NCI-H446 treated with DMSO at 0.1 percent for 48 hours (cell line): ENCODE results near the gene ACO2.

ENCODE experiments used
- DNase-seq: peaks from one replicate; lab custom pipeline; 2025; lab: John Stamatoyannopoulos, UW

ACO2 gene

DNA sequence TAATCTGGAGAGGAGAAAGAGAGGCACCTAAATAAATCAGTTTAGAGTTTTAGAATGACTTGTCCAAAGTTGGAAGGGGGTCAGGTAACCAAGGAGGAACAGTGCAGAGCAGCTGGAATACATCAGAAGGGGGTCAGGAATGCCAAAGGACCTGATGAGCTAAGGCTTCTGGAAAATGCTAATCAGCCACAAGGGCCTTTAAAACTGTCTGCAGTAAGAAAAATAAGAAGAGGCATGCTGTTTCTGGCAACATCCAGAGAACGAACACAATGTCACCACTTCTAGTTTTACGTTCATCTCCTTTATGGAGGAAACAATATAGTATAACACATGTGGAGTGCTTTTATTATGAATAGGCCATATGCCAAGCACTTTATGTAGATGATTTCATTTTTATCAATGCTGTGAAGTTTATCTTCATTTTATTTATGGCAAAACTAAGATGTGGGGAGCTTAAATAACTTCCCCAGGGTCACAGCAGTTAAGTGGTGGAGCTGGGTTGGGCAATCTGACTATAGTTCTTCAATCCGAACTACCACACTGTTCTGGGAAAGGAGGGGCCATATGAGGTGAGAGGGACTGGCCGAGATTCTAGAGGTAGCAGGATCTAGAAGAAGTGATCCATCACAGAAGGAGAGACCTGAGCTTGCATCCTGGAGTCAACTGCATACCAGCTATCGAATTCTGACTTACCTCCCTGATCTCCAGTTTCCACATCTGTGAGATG is 22.6 kb downstream of the ACO2 start:
- no peak for DNase-seq

DNA sequence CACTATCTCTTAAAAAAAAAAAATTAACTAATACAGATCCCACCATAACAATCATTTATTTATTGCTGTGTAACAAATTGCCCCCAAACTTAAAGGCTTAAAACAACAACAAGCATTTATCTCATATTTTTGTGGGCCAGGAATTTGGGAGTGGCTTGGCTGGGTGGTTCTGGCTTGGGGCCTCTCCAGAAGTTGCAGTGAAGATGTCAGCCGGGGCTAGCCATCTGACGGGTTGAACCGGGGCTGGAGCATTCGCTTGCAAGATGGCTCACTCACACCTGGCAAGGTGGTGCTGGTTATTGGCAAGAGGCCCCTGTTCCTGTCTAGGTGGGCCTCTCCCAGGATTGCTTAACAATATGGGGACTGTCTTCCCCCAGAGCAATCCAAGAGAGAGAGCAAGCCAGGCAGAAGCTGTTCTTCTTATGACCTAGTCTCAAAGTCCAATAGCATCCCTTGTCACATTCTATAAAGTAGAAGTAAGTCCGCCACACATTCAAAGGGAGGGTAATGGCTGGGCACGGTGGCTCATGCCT is 29.5 kb downstream of the ACO2 start:
- no peak for DNase-seq

DNA sequence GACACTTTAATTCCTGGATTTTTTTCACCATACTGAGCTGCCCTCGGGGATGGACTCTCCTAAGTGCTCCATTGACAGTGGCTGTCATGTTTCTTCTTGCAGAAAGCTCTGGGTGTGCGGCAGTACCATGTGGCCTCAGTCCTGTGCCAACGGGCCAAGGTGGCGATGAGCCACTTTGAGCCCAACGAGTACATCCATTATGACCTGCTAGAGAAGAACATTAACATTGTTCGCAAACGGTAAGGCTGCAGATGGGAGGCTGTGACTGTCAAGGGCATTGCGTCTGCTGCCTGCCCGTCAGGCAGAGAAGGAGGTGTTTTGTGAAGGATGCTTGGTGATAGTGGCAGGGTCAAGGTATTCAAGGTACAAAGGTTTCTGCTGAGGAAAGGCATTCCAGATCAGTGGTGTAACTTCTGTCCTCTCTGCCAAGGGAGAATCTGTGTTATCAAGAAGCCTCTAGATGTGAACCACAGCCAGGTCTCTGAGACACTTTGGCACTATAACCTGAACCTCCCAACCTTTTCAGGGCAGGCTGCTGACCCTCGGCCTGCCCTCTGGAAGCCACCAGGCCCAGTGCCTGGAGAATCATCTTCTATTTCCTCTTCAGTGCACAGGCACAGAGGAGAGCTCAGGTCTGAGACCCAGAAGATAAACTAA is 30.8 kb downstream of the ACO2 start:
- no peak for DNase-seq

DNA sequence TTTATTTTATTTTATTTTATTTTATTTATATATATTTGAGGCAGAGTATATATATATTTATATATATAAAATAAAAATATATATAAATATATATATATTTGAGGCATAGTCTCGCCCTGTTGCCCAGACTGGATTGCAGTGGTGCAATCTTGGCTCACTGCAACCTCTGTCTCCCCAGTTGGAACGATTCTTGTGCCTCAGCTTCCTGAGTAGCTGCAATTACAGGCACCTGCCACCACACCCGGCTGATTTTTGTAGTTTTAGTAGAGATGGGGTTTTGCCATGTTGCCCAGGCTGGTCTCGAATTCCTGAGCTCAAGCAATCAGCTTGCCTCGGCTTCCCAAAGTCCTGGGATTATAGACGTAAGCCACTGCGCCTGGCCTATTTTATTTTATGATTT is 31.4 kb downstream of the ACO2 start:
- no peak for DNase-seq

DNA sequence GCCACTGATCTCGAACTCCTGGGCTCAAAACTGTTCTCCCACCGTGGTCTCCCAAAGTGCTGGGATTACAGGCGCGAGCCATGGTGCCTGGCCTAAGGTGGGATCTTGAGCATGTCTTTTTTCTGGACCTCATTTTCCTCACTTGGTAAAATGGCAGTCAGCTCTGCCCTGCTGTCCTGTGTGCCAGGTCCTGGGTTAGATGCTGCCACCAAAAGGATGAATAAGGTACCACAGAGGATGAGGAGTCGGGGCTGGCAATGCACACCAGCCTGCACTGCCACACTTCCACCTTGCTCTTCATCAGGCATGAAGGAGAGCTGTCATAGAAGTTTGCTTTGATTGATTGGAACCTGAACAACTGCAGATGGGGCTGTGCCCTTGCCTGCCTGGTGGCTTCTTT is 32.3 kb downstream of the ACO2 start:
- DNase-seq = no peak

DNA sequence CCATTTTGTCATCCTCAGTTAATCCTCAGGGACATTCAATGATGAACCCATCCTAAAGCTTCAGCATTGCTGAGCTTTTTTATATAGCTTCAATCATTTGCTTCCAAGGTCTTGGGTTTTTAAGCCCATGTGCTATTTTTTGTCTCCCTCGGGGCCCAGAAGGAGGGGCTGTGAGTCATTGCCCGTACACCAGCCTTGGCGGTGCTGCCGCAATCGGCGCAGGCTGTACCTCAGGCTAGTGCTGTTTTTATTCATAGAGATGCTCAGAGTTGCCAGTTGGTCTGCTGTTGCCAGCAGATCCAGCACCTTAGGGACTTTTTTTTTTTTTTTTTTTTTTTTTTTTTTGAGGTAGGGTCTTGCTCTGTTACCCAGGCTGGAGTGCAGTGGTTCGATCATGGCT is 35.5 kb downstream of the ACO2 start:
- no peak for DNase-seq

DNA sequence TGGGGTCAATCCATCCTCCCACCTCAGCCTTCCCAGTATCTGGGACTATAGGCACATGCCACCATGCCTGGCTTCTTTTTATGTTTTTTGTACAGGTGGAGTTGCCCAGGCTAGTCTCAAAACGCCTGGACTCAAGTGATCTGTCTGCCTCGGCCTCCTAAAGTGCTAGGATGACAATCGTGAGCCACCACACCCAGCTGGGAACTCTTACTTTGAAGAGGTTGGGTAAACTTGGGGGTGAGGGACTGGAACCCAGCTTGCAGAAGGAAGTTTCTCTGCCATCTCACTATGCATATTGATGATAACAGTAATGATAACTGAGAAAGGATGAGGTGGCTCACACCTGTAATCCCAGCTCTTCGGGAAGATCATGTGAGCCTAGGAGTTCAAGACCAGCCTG is 35.9 kb downstream of the ACO2 start:
- no peak for DNase-seq

DNA sequence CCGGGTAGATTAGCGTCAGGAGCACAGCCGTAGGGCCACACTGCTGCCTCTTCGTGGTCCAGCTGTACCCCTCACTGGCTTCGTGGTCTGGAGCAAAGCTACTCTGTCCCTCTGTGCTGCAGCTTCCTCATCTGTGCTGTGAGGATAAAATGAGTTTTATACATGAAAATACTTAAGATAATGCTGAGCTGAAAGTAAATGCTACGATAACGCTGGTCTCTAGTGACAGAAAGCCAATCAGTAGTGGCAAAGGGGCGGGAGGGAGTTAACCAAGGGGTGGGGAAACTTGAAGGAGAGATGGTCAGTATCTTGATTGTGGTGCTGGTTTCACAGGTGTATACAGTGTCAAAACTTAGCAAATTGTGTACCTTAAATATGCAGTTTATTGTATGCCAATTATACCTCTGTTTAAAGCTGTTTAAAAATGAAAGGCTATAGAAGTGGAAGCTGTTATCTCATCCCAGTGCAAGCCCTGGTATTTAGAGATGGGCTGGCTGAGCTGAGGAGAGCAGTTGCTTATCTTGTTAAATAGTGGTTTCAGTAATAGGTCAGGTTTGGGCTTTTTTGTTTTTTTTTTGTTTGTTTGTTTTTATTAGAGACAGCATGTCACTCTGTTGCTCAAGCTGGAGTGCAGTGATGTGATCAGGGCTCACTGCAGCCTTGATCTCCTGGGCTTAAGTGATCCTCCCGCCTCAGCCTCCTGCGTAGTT is 36.7 kb downstream of the ACO2 start:
- no peak for DNase-seq

DNA sequence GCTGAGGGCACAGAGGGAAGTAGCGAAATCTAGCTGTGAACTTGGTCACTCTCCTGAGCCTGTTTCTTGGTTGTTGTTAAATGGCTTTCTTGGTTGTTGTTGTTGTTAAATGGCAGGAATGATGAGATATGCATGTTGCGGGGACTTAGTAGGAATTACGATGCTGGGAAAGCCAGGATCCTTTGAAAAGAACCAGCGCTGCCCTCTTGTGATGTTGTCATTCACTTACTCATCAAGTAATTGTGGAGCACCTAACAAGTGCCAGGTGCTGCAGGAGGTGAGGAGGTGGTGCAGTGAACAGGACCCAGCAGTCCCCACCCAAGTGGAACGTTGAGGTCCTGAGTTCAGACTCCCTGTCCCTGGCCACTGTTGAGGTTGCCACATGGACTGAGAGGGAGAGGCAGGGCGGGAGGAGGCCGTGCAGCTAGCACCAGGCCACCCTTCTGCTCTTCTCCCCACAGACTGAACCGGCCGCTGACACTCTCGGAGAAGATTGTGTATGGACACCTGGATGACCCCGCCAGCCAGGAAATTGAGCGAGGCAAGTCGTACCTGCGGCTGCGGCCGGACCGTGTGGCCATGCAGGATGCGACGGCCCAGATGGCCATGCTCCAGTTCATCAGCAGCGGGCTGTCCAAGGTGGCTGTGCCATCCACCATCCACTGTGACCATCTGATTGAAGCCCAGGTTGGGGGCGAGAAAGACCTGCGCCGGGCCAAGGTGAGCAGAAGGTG is 38.6 kb downstream of the ACO2 start:
- DNase-seq = no peak

DNA sequence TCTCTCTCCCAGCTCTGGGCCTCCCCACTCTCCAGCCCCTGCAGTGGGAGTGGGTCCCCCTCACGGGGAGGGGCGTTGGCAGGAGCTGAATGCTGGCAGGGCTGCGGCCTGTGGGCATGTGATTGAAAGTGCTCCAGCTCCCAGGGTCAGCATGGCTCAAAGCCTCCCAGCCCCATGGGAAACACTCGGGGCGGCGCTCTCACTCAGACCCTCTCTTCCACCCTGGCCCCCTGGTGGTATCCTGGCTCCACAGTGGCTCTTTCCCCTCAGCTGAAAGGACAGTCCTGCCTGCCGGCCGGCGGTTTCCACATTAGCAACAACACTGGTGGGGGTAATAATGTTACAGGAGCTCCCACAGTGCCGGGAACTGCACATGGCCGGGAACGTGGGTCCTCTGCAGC is 39.9 kb downstream of the ACO2 start:
- DNase-seq = no peak

DNA sequence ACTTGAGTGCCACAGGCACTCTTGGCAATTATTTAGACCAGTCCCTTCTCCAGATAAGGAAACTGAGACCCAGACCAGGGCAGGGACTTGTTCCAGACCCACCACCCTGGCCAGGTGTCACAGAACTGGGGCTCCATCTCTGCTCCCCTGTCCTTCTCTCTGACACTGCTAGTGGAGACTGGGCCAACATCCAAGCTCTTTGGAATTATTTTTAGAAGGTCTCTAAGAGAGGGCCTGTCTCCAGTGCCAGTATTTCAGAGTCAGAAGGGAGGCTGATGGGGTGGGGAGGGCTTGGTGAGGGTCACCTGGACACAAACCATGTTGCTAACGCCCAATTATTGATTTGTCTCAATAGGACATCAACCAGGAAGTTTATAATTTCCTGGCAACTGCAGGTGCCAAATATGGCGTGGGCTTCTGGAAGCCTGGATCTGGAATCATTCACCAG is 42.6 kb downstream of the ACO2 start:
- no peak for DNase-seq

DNA sequence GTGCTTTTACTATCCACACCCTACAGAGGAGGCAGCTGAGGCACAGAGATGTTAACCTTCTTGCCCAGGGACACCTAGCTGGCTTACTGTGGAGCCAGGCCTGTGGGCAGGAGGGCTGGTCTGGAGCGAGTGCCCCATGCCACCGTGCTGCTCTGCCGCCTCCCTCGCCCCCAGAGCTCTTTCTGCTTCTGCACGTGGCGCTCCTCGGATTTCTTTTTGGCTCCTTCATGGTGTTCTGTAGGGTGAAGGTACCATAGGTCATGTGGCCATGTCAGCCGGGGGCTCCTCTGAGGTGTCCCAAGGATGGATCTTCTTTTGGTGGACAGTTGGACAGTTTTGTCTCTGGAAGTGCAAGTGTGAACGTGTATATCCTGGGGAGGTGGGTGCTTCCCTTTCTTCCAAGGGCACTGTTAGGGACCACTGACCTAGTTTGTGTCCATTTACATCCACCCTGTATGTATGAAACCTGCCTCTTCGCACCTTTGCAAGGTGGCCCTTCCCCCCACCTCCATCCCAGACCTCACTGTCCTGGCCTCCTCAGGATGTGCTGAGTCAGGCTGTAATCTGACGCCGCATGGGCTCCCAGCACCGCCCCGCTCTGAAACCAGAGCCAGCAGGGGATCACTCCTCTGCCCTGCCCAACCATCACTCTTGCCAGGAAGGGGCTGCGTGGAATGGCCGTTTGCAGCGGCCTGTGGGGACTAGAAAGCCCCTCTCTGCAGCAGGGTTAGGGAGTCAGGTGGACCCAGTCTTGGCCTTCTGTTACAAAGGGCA is 43.7 kb downstream of the ACO2 start:
- DNase-seq = no peak

DNA sequence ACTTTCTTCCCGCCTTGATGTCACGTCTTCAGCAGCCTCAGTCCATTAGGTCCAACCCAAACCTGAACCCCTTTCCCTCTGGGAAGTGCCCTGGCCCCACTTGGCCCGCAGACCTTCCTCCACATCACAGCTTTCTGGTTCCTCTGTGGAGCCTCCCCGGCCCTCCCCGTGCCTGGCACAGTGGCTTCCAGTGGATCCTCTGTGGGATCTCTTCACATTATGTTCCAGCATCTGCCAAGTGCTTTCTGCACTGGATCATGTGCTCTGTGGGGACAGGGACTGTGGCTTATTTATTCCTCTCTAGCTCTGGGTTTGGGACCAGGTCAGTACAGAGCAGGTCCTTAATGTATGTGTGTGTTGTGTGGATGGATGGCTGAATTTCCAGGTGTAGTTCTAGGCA is 44.5 kb downstream of the ACO2 start:
- no peak for DNase-seq

DNA sequence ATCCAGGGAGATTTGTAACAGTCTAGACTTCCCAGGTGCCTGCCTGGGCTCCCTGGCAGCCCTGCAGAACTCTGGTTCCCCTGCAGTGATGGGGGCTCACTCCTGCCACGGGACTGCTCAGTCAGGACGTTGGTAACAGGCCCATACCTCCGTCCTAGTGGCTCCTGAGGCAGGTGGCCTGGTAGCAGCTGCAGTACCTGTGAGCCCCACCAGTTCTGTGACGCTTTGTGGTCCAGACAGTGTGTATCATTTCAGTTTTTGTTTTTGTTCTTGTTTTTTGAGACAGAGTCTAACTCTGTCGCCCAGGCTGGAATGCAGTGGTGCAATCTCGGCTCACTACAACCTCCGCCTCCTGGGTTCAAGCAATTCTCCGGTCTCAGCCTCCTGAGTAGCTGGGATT is 47.5 kb downstream of the ACO2 start:
- no peak for DNase-seq

DNA sequence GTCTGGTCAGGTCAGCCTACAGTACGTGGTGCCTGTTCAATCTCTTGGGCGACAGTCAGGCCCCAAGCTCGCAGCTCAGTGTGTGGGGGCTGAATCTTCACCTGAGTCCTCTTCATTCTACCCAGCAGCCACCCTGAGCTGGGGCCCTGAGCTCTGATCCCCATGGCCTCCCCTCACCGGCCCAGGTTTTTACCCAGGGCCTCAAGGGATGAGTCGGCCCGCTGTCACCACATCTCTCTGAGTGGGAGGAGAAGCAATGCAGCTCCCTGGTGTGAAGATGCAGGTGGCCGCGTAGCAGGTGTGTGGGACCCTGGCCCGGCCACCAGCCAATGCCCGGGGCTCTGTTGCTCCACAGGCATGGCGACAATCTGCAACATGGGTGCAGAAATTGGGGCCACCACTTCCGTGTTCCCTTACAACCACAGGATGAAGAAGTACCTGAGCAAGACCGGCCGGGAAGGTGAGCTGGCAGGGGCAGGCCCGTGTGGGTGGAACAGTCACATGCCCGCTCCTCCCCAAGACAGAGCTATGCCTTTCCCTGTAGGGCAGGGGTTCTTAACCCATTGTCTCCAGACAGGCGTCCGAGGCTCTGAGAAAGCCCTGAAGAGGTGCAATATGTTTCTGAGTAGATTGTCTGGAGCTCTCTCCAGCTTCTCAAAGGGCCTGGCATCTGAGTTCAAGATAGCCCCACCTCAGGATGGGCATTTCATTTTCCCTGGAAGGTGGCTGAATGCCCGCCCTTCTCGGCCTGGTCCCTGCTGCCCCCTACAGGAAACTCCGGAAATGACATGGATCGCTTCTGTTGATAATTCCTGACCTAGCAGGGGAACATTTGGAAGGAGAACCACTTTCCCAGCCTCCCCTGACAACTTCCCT is 48.5 kb downstream of the ACO2 start:
- peak; percentile 2 for DNase-seq

DNA sequence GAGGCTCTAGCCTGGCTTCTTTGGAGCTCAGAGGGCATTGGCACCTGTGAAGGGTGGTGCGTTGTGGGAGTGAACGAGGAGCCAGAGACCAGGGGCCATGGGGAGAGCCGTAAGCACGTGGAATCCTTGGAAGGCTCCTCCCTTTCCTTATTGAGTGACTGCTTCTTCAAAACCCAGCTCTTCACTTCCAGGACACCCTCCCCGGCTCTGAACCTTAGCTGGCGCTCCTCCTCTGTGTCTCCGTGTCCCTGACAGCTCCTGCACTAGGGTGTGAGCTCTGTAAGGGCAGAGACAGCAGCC is 49.1 kb downstream of the ACO2 start:
- no peak for DNase-seq

DNA sequence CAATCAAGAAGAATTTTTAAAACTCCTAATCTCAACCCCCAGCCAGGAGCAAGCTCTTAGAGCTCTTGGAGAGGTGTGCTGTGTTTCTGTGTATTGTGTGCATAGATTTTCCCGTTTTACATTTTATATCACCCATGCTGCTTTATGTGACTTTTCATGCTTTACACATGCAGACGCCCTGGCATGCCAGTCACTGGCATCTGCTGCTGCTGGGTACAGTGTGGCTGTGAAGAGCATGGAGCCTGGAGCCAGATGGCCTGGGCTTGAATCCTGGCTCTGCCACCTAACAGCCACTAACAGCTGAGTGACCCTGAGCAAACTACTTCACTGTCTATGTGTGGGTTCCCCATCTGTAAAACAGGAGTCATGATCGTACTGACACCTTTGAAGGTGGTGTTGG is 52.2 kb downstream of the ACO2 start:
- peak; percentile 33 for DNase-seq

DNA sequence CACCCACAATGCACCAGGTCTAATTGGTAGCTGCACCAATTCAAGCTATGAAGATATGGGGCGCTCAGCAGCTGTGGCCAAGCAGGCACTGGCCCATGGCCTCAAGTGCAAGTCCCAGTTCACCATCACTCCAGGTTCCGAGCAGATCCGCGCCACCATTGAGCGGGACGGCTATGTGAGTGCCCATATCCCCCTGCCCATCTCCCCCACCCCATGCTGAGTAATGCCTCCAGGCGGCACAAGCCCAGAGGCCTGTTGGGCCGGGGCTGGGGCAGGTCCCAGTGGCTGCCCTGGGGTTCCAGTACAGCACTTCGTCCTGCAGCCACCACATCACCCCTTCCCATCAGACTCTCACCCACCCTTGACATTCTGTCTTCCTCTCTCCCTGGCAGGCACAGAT is 53.9 kb downstream of the ACO2 start:
- no peak for DNase-seq

DNA sequence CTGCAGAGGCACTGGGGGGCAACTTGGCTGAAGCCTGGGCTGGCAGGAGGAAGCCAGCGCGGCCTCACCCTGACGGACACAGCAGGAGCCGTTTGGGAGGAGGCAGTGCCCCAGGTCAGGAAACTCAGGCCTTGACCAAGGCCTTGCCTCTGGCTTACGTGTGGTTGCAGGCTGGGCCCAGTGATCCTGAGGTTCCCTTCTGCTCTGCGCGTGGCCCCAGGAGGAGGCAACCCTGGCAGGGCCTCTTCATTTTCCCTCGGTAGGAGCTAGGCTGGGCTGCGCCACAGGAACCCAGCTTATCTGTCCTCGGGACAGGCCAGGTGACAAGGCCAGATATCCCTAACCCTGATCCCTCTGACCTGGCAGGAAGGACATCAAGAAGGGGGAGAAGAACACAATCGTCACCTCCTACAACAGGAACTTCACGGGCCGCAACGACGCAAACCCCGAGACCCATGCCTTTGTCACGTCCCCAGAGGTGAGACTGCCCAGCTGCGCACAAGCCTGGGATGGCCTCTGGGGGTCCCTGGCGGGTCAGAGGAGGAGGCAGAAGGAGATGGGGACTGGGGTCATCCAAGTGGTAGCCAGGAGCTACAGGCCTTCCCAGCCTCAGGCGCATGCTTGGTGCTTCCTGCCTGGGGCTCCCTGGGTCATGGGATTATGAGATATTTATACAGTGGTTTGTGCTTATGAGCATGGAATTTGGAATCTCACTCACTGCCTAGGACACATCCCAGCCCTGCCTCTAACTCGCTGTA is 54.7 kb downstream of the ACO2 start:
- DNase-seq = no peak

DNA sequence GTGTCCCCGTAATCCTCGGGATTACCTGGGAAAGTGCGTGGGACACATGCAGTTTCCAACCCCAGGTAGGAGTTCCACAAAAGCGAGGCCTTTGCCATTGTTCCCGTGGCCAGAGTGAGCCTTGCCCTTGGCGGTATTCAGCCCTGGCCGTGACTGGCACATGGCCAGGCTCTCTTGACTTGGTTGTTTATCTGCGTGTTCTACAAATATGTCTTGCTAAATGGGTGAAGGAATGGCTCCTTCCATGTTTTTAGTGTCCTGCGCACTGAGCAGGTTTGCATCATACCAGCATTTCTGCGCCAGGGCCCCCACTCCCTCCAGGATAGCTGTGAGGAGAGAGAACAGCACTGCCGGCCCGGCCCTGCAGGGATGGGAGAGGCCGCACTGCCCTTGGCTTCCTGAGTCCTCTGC is 55.3 kb downstream of the ACO2 start:
- no peak for DNase-seq
